B cell (primary cell): ENCODE measurements around the gene MMP3. TPM values are rescaled to one million over a fixed set of nuclear protein-coding genes. Genes with fewer than 3 reads are reported as not detected.

Experiments
- ATAC-seq: fragments of 200-7000 bp; cut with Tn5 transposase; one replicate; pipeline ENCODE4 v1.10.0; 2021; ENCODE audit warnings: low read depth, mild to moderate bottlenecking, moderate number of reproducible peaks, moderate library complexity
- CTCF ChIA-PET: fragments of 350-600 bp; sonication (Branson Sonifier 250); formaldehyde crosslinking; loops from one replicate; lab custom pipeline; 2021; ENCODE audit warnings: antibody characterized with exemption, inconsistent platforms; lab: Charles Lee
- POLR2A ChIA-PET: fragments of 350-600 bp; sonication (Branson Sonifier 250); formaldehyde crosslinking; loops from one replicate; lab custom pipeline; 2021; ENCODE audit warnings: antibody characterized with exemption; lab: Charles Lee
- DNase-seq: peaks from one replicate; pipeline ENCODE4 v3.0.0; 2013
- H2AFZ ChIP-seq: 2 replicates; pipeline ENCODE4 v1.6.1; 2012; ENCODE audit warnings: mild to moderate bottlenecking, low read depth, low read length; ENCODE audit not compliant: insufficient read depth, poor library complexity, severe bottlenecking
- H3K27ac ChIP-seq, 2 donors: 1 replicate in 1 of 2; 2 replicates in 1 of 2; pipeline ENCODE4 v1.5.1; 2012 to 2013; ENCODE audit warnings: low read length in 2 of 2, mild to moderate bottlenecking in 2 of 2, moderate library complexity in 1 of 2
- H3K27me3 ChIP-seq, 4 experiments: fragments of 200-600 bp in 1 of 4; sonication (generic) in 1 of 4; replicated peaks in 1 of 4; 1 replicate in 2 of 4; 2 replicates in 2 of 4; pipeline versions ENCODE4 v1.6.1 to v1.7.0; 2013 to 2016; ENCODE audit warnings: low read length in 3 of 4, mild to moderate bottlenecking in 2 of 4, mixed read lengths in 1 of 4, moderate library complexity in 1 of 4; ENCODE audit not compliant: insufficient read depth in 4 of 4, control insufficient read depth in 3 of 4; ENCODE audit errors: control extremely low read depth in 1 of 4
- H3K36me3 ChIP-seq, 2 experiments: replicated peaks in 1 of 2; 1 replicate in 1 of 2; 2 replicates in 1 of 2; pipeline versions ENCODE4 v1.6.1 to v1.7.1; 2013; ENCODE audit warnings: low read length in 1 of 2; ENCODE audit not compliant: insufficient read depth in 2 of 2, control insufficient read depth in 1 of 2; ENCODE audit errors: control extremely low read depth in 1 of 2, extremely low read depth in 1 of 2
- H3K4me1 ChIP-seq, 2 donors: fragments of 200-600 bp in 1 of 2; sonication (generic) in 1 of 2; 1 replicate in 1 of 2; 2 replicates in 1 of 2; pipeline versions ENCODE4 v1.5.1 to v1.6.1; 2013 to 2017; ENCODE audit warnings: low read length in 2 of 2; ENCODE audit not compliant: control insufficient read depth in 2 of 2, insufficient read depth in 2 of 2
- H3K4me2 ChIP-seq: replicated peaks from 2 replicates; pipeline ENCODE3; 2012; ENCODE audit warnings: mild to moderate bottlenecking, low read depth, low read length; ENCODE audit not compliant: poor library complexity, severe bottlenecking
- H3K4me3 ChIP-seq, 5 experiments: fragments of 200-600 bp in 1 of 5; sonication (generic) in 1 of 5; 1 replicate in 3 of 5; 2 replicates in 2 of 5; pipeline versions ENCODE4 v1.5.1 to v1.7.0; 2011 to 2016; ENCODE audit warnings: low read length in 4 of 5, mild to moderate bottlenecking in 4 of 5, low read depth in 2 of 5, control low read depth in 1 of 5, moderate library complexity in 1 of 5; ENCODE audit not compliant: insufficient read depth in 1 of 5; ENCODE audit errors: control extremely low read depth in 1 of 5, extremely low read depth in 1 of 5
- H3K79me2 ChIP-seq: fragments of 200-600 bp; sonication (generic); one replicate; pipeline ENCODE4 v1.6.0; 2016; ENCODE audit warnings: low read length; ENCODE audit not compliant: control insufficient read depth, insufficient read depth
- H3K9ac ChIP-seq: fragments of 200-600 bp; sonication (generic); 2 replicates; pipeline ENCODE4 v1.6.1; 2017; ENCODE audit warnings: mild to moderate bottlenecking, low read length, moderate library complexity
- H3K9me3 ChIP-seq, 3 donors: one replicate each; pipeline versions ENCODE4 v1.6.1 to v1.7.1; 2013; ENCODE audit warnings: low read length in 2 of 3; ENCODE audit not compliant: control insufficient read depth in 2 of 3, insufficient read depth in 1 of 3; ENCODE audit errors: control extremely low read depth in 1 of 3
- H4K20me1 ChIP-seq: 2 replicates; pipeline ENCODE4 v1.6.0; 2012; ENCODE audit warnings: mild to moderate bottlenecking, low read length; ENCODE audit not compliant: insufficient read depth, control insufficient read depth, poor library complexity, severe bottlenecking
- H3K27ac Mint-ChIP-seq: one replicate; pipeline ENCODE4 v1.8.0; 2021; ENCODE audit warnings: mixed read lengths
- H3K27me3 Mint-ChIP-seq: one replicate; pipeline ENCODE4 v1.8.0; 2021; ENCODE audit warnings: mixed read lengths
- H3K4me1 Mint-ChIP-seq: one replicate; pipeline ENCODE4 v1.8.0; 2021; ENCODE audit warnings: mixed read lengths
- H3K4me3 Mint-ChIP-seq: one replicate; pipeline ENCODE4 v1.8.0; 2021; ENCODE audit warnings: mixed read lengths
- H3K9me3 Mint-ChIP-seq: one replicate; pipeline ENCODE4 v1.8.0; 2022; ENCODE audit warnings: mixed read lengths; ENCODE audit not compliant: insufficient read depth
- CTCF ChIP-seq: fragments of 200-600 bp; IDR thresholded peaks from one replicate; pipeline ENCODE4 v1.8.0; 2022; ENCODE audit warnings: antibody characterized with exemption, mild to moderate bottlenecking
- EZH2 ChIP-seq: IDR thresholded peaks from 2 replicates; pipeline ENCODE4 v1.6.1; 2012; ENCODE audit warnings: borderline replicate concordance, low read depth, mild to moderate bottlenecking, moderate library complexity, low read length; ENCODE audit not compliant: insufficient read depth, poor library complexity, severe bottlenecking
- WGBS: methylation state at CpG from one replicate; pipeline ENCODE4 v1.1.5; 2013; ENCODE audit warnings: missing lambda C conversion rate; ENCODE audit not compliant: insufficient coverage; 5-methylcytosine and 5-hydroxymethylcytosine counted together
- intact Hi-C: fragments of 100-400 bp; cut with micrococcal nuclease; formaldehyde crosslinking; loops from one replicate; pipeline ENCODE4 v1.10.0; 2022
- polyA plus RNA-seq: library from polyadenylated mRNA; depleted of rRNA; stranded (reverse); fragments of >200 nt; gene quantifications from 2 replicates; pipeline ENCODE4 v1.2.3, GENCODE V29; 2012
- total RNA-seq, 2 donors: library from RNA; stranded (reverse); fragments of 120-200 nt in 1 of 2; gene quantifications; 1 replicate in 1 of 2; 2 replicates in 1 of 2; pipeline versions ENCODE4 v1.2.3 to v1.2.4, GENCODE V29; 2013 to 2022

The MMP3 gene
- total and polyA plus RNA-seq, 2 donors (not counting 1 experiment from before 2014, with no cell fraction given): not detected

GRCh38 chr11:102824556-102824955, 18.9 kb downstream of the MMP3 start:
- H3K4me1 Mint-ChIP-seq: no peaks in the 10 kb centered on the region
- POLR2A ChIA-PET: no interaction called here
- H3K4me3 ChIP-seq: no peak overlapping the region
- no peaks in the 10 kb centered on the region for H4K20me1 ChIP-seq
- no peak overlapping the region for H3K4me3 Mint-ChIP-seq
- no peak for DNase-seq
- no peaks in the 10 kb centered on the region for H3K4me1 ChIP-seq
- no peaks in the 10 kb centered on the region for H3K36me3 ChIP-seq
- H2AFZ ChIP-seq: no peak overlapping the region
- no CpG with 5 or more reads among the region's 1 CpG for WGBS
- no peaks in the 10 kb centered on the region for H3K79me2 ChIP-seq
- H3K4me2 ChIP-seq: no peak overlapping the region
- H3K9me3 Mint-ChIP-seq: no peaks in the 10 kb centered on the region
- H3K27me3 ChIP-seq: peaks cover 0 to 6% (median 0%) of the 10 kb centered on the region in 4 experiments
- no peak overlapping the region for H3K27ac ChIP-seq
- no peak overlapping the region for H3K27ac Mint-ChIP-seq
- ATAC-seq: no peak
- no peak overlapping the region for H3K9ac ChIP-seq
- peaks cover 0 to 4% (median 0%) of the 10 kb centered on the region in 3 donors for H3K9me3 ChIP-seq
- no peak for TF ChIP-seq CTCF
- TF ChIP-seq EZH2: no peak
- CTCF ChIA-PET: no interaction called here
- peaks cover 15% of the 10 kb centered on the region for H3K27me3 Mint-ChIP-seq
- intact Hi-C loops: no loop called here

DNA sequence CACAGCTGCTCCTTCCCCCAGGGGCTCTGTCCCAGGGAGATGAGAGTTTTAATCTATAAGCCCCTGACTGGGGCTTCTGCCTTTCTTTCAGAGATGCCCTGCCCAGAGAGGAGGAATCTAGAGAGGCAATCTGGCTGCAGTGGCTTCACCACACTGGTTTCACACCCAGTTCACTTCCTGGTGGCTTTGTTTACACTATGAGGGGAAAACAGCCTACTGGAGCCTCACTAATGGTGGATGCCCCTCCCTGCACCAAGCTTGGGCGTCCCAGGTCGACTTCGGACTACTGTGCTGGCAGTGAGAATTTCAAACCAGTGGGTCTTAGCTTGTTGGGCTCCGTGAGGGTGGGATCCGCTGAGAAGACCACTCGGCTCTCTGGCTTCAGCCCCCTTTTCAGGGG, 23.9 kb downstream of the MMP3 start:
- Histone ChIP-seq H3K27me3 (no peaks in the 10 kb centered on the region), H3K4me2 (no peak overlapping the region), H3K79me2 (no peaks in the 10 kb centered on the region), H4K20me1 (no peaks in the 10 kb centered on the region), H3K36me3 (no peaks in the 10 kb centered on the region), H3K4me1 (no peaks in the 10 kb centered on the region), H2AFZ (no peak overlapping the region), H3K9me3 (peaks cover 0 to 5% (median 0%) of the 10 kb centered on the region in 3 donors), H3K27ac (no peak overlapping the region), H3K4me3 (no peak overlapping the region), H3K9ac (no peak overlapping the region)
- H3K27me3 Mint-ChIP-seq: peaks cover 12% of the 10 kb centered on the region
- POLR2A ChIA-PET: no interaction called here
- 94% methylated on average over 6 of the region's 6 CpGs for WGBS
- peaks cover 3% of the 10 kb centered on the region for H3K9me3 Mint-ChIP-seq
- no peaks in the 10 kb centered on the region for H3K4me1 Mint-ChIP-seq
- intact Hi-C loops: no loop called here
- TF ChIP-seq CTCF (no peak), EZH2 (no peak)
- H3K27ac Mint-ChIP-seq: no peak overlapping the region
- H3K4me3 Mint-ChIP-seq: no peak overlapping the region
- DNase-seq (no peak), ATAC-seq (no peak)
- CTCF ChIA-PET: no interaction called here
